ENCODE measurements around the gene ZFAND2B.

Gene ZFAND2B, protein sequence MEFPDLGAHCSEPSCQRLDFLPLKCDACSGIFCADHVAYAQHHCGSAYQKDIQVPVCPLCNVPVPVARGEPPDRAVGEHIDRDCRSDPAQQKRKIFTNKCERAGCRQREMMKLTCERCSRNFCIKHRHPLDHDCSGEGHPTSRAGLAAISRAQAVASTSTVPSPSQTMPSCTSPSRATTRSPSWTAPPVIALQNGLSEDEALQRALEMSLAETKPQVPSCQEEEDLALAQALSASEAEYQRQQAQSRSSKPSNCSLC

GRCh38 chr2:219206328-219207133 is at the start of gene ZFAND2B:
ZFAND2B (plus strand) TSS chr2:219206782; CDS start chr2:219206988, 206 bp downstream.
- DNase-seq, result peak; percentile 95

GRCh38 chr2:219157396-219157795 is 49.2 kb upstream of the ZFAND2B start:
- DNase-seq, result no peak

GRCh38 chr2:219158025-219158424 is 48.6 kb upstream of the ZFAND2B start:
- DNase-seq, result no peak

GRCh38 chr2:219158586-219158985 is 48.0 kb upstream of the ZFAND2B start:
- DNase-seq, result no peak

- DNase-seq, result no peak
Measured at GRCh38 chr2:219159771-219160185, 46.8 kb upstream of the ZFAND2B start.

DNA sequence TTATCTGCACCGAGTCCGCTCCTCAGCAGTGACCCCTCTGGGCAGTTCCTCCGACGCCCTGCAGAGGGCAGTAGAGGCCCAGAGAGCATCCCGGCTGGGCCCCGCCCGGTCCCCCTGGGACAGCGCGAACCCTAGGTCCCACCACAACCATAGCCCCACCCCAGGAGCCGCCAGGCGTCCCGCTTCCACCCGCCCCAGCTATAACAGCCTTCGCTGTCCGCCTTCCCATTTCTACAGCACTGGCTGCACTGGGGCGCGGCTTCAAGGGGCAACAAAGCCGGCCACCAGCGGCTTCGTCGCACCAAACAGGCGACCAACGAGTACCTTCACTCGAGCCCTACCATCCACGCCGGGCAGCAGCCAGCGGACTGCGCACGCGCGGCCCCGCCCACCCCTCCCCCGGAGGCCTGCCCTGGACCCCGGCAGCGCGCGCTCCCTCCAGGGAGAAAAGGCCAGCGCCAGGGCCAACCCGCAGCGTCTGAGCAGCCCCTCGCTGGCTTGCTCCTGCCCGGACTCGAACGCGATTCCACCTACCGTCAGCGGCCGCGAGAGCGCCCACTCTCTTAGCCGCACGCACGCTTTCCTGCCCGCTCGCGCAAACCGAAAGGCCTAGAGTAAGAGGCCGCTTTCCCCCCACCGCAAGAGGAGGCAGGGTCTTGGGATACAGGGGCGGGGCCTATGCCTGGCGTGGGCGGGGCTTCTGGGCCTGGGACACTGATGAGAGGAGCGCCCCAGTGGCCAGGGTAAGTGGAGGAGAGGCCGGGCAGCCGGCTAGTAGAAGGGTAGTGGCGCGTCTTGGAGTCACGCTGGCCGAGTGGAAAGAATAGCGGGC is 46.2 kb upstream of the ZFAND2B start, which contains the start of gene NHEJ1:
NHEJ1 (minus strand) TSS at position 630 of the 832 bp plus-strand sequence. CDS start 2,453 bp downstream, outside the sequence.
- peak; percentile 94 for DNase-seq

- DNase-seq, result no peak
Measured at GRCh38 chr2:219161097-219161496, 45.5 kb upstream of the ZFAND2B start.

- no peak for DNase-seq
Measured at GRCh38 chr2:219163156-219163555, 43.4 kb upstream of the ZFAND2B start.

DNA sequence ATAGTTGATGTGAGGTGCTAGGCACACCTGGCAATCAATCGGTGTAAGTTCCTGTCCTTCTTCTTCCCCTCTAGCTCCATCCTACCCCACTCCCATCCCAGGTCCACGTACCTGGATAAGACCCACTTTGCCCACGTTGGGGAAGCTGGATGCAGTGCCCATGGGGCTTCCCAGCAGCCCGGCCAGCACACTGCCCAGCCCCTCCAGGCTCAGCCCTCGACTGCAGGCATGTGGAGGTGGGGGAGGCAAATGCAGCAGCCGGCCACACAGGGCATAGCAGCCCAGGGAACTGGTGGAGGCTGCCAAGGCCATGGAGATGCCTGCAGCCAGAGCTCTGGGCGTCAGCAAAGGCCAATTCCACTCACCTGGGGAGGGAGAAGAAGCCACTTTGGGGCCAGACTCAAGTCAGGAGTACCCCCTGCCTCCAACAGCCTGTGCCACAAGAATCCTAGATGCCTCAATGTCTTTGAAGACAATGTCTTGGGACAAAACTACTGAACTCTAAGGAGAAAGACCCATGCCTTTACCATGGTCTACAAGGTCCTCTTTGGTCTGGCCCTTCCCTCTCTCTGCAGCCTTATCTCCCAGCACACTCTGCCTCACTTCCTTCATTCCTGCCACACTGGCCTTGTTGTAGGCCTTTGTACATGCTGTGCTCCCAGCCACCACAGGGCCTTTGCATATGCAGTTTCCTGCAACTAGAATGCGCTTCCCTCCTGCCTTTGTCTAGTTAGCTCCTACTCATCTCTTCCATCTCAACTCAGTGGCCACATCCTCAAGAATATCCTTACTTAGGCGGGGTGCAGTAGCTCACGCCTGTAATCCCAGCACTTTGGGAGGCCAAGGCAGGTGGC is 41.3 kb upstream of the ZFAND2B start:
- no peak for DNase-seq

- no peak for DNase-seq
Measured at GRCh38 chr2:219167997-219168396, 38.6 kb upstream of the ZFAND2B start.

GRCh38 chr2:219168526-219168925 is 38.1 kb upstream of the ZFAND2B start:
- no peak for DNase-seq

DNA sequence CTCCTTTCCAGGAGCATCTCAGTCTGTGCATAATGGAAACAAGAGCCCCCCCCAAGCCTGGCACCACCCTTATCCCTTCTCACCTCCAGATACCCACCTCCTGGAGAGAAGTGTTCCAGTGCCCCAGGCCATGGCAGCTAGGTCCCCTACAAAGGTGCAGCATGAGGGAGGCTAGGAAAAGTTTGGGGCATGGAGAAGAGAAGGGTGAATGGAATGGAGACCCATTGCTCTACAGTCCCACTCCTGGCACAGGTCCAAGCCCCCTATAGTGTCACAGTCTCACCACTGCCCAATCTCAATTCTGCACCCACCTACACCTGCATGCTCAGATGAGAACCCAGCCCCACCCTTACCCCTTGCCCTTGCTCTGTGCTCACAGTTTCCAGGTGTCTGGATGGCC is 37.6 kb upstream of the ZFAND2B start:
- DNase-seq, result no peak

DNA sequence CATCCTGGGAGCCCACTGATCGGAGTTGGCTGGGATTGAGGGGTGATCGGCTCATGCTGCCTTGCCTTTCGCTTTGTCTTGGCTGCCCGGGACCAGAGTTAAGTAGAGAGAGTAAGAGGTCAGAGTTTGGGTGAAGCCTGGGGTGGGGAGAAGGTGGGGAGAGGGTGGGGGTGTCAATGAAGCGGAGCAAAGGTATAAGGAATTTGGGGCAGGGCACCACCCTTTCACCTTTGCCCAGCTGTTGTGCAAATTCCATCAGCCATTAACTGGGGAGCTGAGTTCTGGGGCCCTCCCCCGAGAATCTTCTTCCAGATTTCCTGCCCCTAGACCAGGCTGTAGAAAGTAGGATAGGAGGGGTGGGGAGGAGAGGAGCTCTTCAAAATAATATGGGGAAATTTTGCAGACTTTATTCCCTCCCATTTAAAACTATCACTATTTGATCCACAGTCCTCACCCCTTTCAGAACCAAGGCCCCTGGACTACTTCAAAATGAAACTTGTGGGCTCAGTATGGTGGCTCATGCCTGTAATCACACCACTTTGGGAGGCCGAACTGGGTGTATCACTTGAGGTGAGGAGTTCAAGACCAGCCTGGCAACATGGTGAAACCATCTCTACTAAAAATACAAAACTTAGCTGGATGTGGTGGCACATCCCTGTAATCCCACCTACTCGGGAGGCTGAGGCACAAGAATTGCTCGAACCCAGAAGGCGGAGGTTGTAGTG is 36.5 kb upstream of the ZFAND2B start, which contains the start of gene SLC23A3:
SLC23A3 (minus strand) TSS at position 100 of the 725 bp plus-strand sequence; CDS start at position 55, 45 bp downstream.
- DNase-seq, result no peak

GRCh38 chr2:219171231-219171651 is 35.3 kb upstream of the ZFAND2B start:
- peak; percentile 39 for DNase-seq

DNA sequence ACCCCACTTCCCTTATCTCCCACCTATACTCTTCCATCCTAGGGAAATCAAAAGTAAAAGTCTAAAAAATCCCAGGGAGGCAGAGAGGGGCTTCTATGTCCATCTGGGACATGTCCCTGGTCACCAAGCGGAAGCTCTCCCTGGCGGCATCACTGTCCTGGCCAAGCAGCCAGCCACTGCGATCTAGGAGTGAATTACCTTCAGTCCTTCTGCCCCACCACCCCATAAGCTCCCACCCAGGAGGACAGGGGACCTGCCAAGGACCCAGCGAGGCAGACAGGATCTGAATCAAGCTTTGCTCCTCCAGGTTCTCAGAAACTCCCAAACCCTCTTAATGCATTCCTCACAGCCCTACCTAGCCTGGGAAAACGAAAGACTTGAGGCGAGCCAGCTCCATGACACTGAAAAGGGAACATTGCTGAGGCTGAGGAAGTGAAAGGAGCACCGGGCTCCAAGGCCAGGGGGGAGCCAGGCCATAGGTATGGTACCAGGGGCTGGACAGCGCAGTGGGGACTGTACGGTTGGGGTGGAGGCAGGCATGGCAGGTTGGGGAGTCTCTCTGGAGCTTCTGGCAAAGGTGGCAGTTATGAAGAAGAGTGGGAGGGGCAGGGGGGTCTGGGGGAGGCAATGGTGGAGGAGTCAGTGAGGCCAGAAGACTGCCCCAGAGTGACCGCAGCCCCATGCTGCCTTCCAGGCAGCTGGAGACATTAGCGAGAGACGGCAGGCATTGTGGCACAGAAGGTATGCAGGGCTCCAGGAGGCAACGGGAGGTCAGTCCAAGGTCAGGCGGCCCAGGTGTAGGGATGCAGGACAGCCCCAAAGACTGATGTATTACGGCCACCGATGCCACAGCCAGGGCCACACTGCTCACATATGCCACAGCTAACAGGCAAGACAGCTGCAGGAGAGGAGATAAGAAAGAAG is 34.1 kb upstream of the ZFAND2B start:
- DNase-seq, result no peak

DNA sequence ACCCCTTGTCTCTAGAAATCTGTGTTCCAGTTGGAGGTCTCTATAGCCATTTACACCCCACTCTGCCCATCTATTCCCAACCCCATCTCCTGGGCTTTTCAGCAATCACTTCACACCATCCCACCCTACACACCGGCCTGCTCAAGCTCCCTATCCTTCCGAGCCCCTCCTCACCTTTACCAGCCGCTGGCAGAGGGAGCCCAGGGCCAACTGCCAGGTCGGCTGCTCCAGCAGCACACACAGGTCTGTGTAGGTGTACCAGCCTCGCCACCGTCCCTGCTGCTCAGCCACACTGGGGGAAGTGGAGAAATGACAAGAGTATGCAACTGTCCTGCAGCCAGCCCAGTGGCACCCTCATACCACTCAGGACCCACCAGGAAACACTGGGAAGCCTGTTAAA is 33.4 kb upstream of the ZFAND2B start:
- DNase-seq, result no peak

- DNase-seq, result no peak
Measured at GRCh38 chr2:219174146-219174545, 32.4 kb upstream of the ZFAND2B start.

DNA sequence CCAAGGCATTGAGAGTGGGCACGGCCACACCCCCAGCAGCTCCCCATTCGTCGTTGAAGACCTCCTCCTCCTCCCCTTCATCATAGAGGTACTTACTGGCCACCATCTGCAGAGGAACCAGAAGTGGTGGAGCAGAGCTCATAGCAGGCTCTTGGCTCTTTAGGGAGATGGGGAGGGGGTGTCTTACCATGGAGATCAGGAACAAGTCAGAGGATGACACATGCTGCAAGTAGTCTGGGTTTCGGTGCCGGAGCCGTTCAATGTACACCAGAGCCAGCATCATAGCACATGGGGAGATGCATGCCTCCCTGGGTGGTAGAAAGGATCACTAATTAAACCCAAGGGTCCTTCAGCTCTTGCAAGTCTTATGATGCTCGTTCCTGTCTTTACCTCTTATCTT is 31.8 kb upstream of the ZFAND2B start:
- no peak for DNase-seq

DNA sequence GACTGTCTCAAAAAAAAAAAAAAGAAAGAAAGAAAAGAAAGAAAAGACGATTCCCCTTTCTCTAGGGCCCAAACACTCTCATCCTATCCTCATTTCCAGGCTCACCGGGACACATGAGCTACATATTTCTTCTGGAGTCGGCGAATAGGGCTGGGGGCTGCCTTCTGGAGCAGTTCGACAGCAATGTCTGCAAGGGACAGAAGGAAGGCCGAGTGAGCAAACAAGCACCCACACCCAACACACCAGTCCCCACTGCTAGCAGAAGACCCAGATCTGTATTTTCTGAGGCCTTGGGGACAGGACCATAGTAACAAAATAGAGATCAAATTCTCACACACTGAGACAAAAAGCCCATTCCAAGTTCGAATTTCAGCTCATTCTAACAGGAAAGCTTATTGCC is 31.1 kb upstream of the ZFAND2B start:
- no peak for DNase-seq
